NB4 (cell line): ENCODE results near the gene ZNF639.

Experiments used
- MYC ChIP-seq: IDR thresholded peaks from 2 replicates; pipeline ENCODE4 v1.6.1; 2011; ENCODE audit warnings: low read depth, low read length
- POLR2A ChIP-seq: IDR thresholded peaks from 2 replicates; pipeline ENCODE4 v1.6.1; 2011; ENCODE audit warnings: mild to moderate bottlenecking; ENCODE audit not compliant: insufficient read length; ENCODE audit errors: extremely low read depth
- TF ChIP-seq, protein P1 (sequence below): IDR thresholded peaks from one replicate; pipeline ENCODE4 v1.5.1; 2012; ENCODE audit warnings: low read depth, low read length
- TF ChIP-seq, protein P2 (sequence below): IDR thresholded peaks from 2 replicates; pipeline ENCODE4 v1.6.1; 2011; ENCODE audit warnings: low read depth, low read length

DNA sequence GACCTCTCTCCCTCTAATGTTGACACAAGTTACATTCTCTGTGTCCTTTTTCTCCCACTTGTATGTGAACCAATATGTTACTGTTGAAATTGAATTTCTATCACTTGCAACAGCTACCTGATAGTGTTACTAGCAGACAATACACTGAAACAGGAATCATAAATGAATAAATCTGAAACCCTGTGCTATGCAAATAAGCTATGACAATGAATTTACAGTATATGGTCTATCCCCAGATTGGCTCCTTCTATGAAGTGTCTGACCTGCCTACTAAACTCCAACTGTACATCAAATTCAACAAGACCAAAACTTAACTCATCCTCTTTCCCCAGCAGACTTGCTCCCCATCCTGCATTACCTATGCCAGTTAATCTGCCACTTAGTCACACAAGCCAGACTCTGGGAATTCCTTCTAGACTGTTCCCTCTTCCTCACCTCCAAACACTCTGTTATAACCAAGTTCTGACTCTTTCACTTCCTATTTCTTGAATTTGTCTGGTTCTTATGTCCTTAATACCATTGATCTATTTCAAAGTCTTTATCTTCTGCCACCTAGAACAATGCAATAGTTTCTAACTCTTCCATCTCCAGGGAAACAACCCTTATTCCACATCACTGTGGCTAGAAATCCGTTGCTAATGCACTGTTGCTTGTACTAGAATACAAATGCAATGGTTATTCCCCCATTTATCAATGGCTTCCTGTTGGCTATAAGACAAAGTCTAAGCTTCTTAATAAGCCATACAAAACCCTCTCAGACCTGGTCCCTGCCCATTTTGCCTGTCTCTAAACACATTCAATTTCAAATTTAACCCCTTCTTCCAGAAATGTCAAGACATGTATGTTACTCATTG, 13.4 kb upstream of the ZNF639 start:
- TF ChIP-seq, protein P1, sequence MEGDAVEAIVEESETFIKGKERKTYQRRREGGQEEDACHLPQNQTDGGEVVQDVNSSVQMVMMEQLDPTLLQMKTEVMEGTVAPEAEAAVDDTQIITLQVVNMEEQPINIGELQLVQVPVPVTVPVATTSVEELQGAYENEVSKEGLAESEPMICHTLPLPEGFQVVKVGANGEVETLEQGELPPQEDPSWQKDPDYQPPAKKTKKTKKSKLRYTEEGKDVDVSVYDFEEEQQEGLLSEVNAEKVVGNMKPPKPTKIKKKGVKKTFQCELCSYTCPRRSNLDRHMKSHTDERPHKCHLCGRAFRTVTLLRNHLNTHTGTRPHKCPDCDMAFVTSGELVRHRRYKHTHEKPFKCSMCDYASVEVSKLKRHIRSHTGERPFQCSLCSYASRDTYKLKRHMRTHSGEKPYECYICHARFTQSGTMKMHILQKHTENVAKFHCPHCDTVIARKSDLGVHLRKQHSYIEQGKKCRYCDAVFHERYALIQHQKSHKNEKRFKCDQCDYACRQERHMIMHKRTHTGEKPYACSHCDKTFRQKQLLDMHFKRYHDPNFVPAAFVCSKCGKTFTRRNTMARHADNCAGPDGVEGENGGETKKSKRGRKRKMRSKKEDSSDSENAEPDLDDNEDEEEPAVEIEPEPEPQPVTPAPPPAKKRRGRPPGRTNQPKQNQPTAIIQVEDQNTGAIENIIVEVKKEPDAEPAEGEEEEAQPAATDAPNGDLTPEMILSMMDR: no peak
- TF ChIP-seq POLR2A (no peak), MYC (no peak)
- TF ChIP-seq, protein P2, sequence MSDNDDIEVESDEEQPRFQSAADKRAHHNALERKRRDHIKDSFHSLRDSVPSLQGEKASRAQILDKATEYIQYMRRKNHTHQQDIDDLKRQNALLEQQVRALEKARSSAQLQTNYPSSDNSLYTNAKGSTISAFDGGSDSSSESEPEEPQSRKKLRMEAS: no peak
